ENCODE data around the gene PPP2R3B. TPM values are rescaled to one million over a fixed set of nuclear protein-coding genes. Genes with fewer than 3 reads are reported as not detected.

The PPP2R3B gene
- polyA plus RNA-seq, 1 experiment = 4.8 TPM

GRCh38 chrX:358651-359143 is 28.0 kb downstream of the PPP2R3B start:
- TF ChIP-seq, protein P1, sequence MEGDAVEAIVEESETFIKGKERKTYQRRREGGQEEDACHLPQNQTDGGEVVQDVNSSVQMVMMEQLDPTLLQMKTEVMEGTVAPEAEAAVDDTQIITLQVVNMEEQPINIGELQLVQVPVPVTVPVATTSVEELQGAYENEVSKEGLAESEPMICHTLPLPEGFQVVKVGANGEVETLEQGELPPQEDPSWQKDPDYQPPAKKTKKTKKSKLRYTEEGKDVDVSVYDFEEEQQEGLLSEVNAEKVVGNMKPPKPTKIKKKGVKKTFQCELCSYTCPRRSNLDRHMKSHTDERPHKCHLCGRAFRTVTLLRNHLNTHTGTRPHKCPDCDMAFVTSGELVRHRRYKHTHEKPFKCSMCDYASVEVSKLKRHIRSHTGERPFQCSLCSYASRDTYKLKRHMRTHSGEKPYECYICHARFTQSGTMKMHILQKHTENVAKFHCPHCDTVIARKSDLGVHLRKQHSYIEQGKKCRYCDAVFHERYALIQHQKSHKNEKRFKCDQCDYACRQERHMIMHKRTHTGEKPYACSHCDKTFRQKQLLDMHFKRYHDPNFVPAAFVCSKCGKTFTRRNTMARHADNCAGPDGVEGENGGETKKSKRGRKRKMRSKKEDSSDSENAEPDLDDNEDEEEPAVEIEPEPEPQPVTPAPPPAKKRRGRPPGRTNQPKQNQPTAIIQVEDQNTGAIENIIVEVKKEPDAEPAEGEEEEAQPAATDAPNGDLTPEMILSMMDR (IDR thresholded peaks at IDR 0.05; ENCODE audit: low read depth, low read length) = no peak
- ChIA-PET POLR2A (no interaction called here), CTCF (no interaction called here)
- no peak for DNase-seq (ENCODE audit: low read depth, low spot score)
- peaks cover 62% of the 10 kb centered on the region for H3K9me3 ChIP-seq (ENCODE audit: control insufficient read depth, insufficient read depth, low read length)
- no peaks in the 10 kb centered on the region for H3K27me3 ChIP-seq (ENCODE audit: control insufficient read depth, insufficient read depth, low read length)
- H3K4me3 ChIP-seq (ENCODE audit: low read depth, low read length) = no peak overlapping the region
- H3K27ac ChIP-seq (ENCODE audit: low read depth, low read length) = no peak overlapping the region

GRCh38 chrX:357693-358471 is 28.8 kb downstream of the PPP2R3B start:
- H3K9me3 ChIP-seq (ENCODE audit: control insufficient read depth, insufficient read depth, low read length) = peaks cover 54% of the 10 kb centered on the region
- no peak for DNase-seq (ENCODE audit: low read depth, low spot score)
- CTCF ChIA-PET = no interaction called here
- TF ChIP-seq, protein P1 (IDR thresholded peaks at IDR 0.05; ENCODE audit: low read depth, low read length) = no peak
- POLR2A ChIA-PET = no interaction called here
- H3K27me3 ChIP-seq (ENCODE audit: control insufficient read depth, insufficient read depth, low read length) = no peaks in the 10 kb centered on the region
- H3K27ac ChIP-seq (ENCODE audit: low read depth, low read length) = peak overlapping the region; percentile 2
- H3K4me3 ChIP-seq (ENCODE audit: low read depth, low read length) = no peak overlapping the region

GRCh38 chrX:357035-357692 is 29.5 kb downstream of the PPP2R3B start:
- POLR2A ChIA-PET = no interaction called here

DNA sequence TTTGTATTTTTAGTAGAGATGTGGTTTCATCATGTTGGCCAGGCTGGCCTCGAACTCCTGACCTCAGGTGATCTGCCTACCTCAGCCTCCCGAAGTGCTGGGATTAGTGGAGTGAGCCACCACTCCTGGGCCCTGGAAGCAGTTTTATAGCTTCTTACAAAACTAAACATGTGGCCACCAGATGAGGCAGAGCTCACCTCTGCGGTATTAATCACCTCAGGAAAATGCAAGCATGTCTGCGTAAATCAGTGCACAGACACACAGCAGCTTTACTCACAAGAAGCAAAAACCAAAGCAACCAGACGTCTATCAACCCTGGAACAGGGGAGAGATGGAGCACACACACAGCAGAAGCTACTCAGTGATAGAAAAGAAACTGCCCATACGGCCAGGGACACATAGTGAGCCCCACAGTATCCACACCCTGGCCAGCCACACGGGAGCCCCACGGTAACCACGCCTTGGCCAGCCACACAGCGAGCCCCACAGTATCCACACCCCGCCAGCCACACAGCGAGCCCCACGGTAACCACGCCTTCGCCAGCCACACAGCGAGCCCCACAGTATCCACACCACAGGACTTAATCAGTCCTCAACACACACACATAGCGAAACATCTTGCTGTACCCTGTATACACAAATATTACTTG is 30.2 kb downstream of the PPP2R3B start:
- no peak overlapping the region for H3K4me3 ChIP-seq (ENCODE audit: low read depth, low read length)
- H3K27ac ChIP-seq (ENCODE audit: low read depth, low read length) = no peak overlapping the region
- TF ChIP-seq, protein P1 (IDR thresholded peaks at IDR 0.05; ENCODE audit: low read depth, low read length) = no peak
- peak; percentile 8 for DNase-seq (ENCODE audit: low read depth, low spot score)
- H3K9me3 ChIP-seq (ENCODE audit: control insufficient read depth, insufficient read depth, low read length) = peaks cover 40% of the 10 kb centered on the region
- ChIA-PET POLR2A (no interaction called here), CTCF (no interaction called here)
- H3K27me3 ChIP-seq (ENCODE audit: control insufficient read depth, insufficient read depth, low read length) = no peaks in the 10 kb centered on the region

More at GRCh38 chrX:357035-357692, 29.5 kb downstream of the PPP2R3B start:
- TF ChIP-seq, protein P1 (IDR thresholded peaks at IDR 0.05; ENCODE audit: low read depth, low read length) = no peak
- CTCF ChIA-PET = no interaction called here
- Histone ChIP-seq H3K9me3 (ENCODE audit: control insufficient read depth, insufficient read depth, low read length) (peaks cover 47% of the 10 kb centered on the region), H3K27ac (ENCODE audit: low read depth, low read length) (no peak overlapping the region), H3K27me3 (ENCODE audit: control insufficient read depth, insufficient read depth, low read length) (no peaks in the 10 kb centered on the region), H3K4me3 (ENCODE audit: low read depth, low read length) (no peak overlapping the region)
- no peak for DNase-seq (ENCODE audit: low read depth, low spot score)

All from AG04450 (cell line).